HepG2 (cell line): ENCODE data around the gene MBTD1. TPM values are rescaled to one million over a fixed set of nuclear protein-coding genes. Genes with fewer than 3 reads are reported as not detected.

Experiments
- FOXK1 ChIP-seq: sonication (generic); formaldehyde crosslinking; IDR thresholded peaks from 2 replicates; pipeline ENCODE4 v1.4.0; 2020; ENCODE audit warnings: low read depth, missing genetic modification reagents, borderline replicate concordance
- KMT2A ChIP-seq: sonication (generic); formaldehyde crosslinking; IDR thresholded peaks from 2 replicates; pipeline ENCODE4 v1.4.0; 2020; ENCODE audit warnings: missing genetic modification reagents
- NR2C2 ChIP-seq: sonication (generic); formaldehyde crosslinking; IDR thresholded peaks from 2 replicates; pipeline ENCODE4 v1.4.0; 2020; ENCODE audit warnings: missing genetic modification reagents, mild to moderate bottlenecking, moderate library complexity, borderline replicate concordance
- SOX5 ChIP-seq: IDR thresholded peaks from 2 replicates; pipeline ENCODE4 v1.6.1; 2016; ENCODE audit warnings: borderline replicate concordance
- SP4 ChIP-seq: sonication (generic); formaldehyde crosslinking; IDR thresholded peaks from 2 replicates; pipeline ENCODE4 v1.8.1; 2023; ENCODE audit warnings: mild to moderate bottlenecking, missing genetic modification reagents
- SRSF1 ChIP-seq: fragments of 200-400 bp; formaldehyde crosslinking; optimal IDR thresholded peaks from 2 replicates; pipeline ENCODE3; 2017; ENCODE audit warnings: mild to moderate bottlenecking, low read depth, low read length, moderate library complexity
- TEAD3 ChIP-seq: optimal IDR thresholded peaks from 2 replicates; pipeline ENCODE3; 2016; ENCODE audit warnings: borderline replicate concordance
- TFDP2 ChIP-seq: sonication (generic); formaldehyde crosslinking; IDR thresholded peaks from 2 replicates; pipeline ENCODE4 v1.4.0; 2020; ENCODE audit warnings: missing genetic modification reagents
- THAP8 ChIP-seq: sonication (generic); formaldehyde crosslinking; IDR thresholded peaks from 2 replicates; pipeline ENCODE4 v1.5.1; 2020; ENCODE audit warnings: missing genetic modification reagents, mild to moderate bottlenecking, borderline replicate concordance
- THYN1 ChIP-seq: sonication (generic); formaldehyde crosslinking; IDR thresholded peaks from 2 replicates; pipeline ENCODE4 v1.8.1; 2023; ENCODE audit warnings: low read depth, mild to moderate bottlenecking, moderate library complexity, missing genetic modification reagents, borderline replicate concordance
- TOPORS ChIP-seq: sonication (generic); formaldehyde crosslinking; IDR thresholded peaks from 2 replicates; pipeline ENCODE4 v1.8.0; 2023; ENCODE audit warnings: mild to moderate bottlenecking, missing genetic modification reagents
- ZFP37 ChIP-seq: sonication (generic); formaldehyde crosslinking; IDR thresholded peaks from 2 replicates; pipeline ENCODE4 v1.4.0; 2020; ENCODE audit warnings: missing genetic modification reagents, borderline replicate concordance
- ZMYM4 ChIP-seq: sonication (generic); formaldehyde crosslinking; IDR thresholded peaks from 2 replicates; pipeline ENCODE4 v1.8.1; 2023; ENCODE audit warnings: mild to moderate bottlenecking, missing genetic modification reagents
- ZNF12 ChIP-seq: sonication (generic); formaldehyde crosslinking; IDR thresholded peaks from 2 replicates; pipeline ENCODE4 v1.5.0; 2020; ENCODE audit warnings: missing genetic modification reagents
- ZNF224 ChIP-seq: sonication (generic); formaldehyde crosslinking; IDR thresholded peaks from 2 replicates; pipeline ENCODE4 v1.5.0; 2020; ENCODE audit warnings: mild to moderate bottlenecking, missing genetic modification reagents
- ZNF276 ChIP-seq: sonication (generic); formaldehyde crosslinking; IDR thresholded peaks from 2 replicates; pipeline ENCODE4 v1.4.0; 2020; ENCODE audit warnings: mild to moderate bottlenecking, low read depth, missing genetic modification reagents
- ZNF562 ChIP-seq: sonication (generic); formaldehyde crosslinking; IDR thresholded peaks from 2 replicates; pipeline ENCODE4 v1.8.0; 2022; ENCODE audit warnings: missing genetic modification reagents, borderline replicate concordance
- ZNF564 ChIP-seq: sonication (generic); formaldehyde crosslinking; IDR thresholded peaks from 2 replicates; pipeline ENCODE4 v1.8.1; 2023; ENCODE audit warnings: mild to moderate bottlenecking, missing genetic modification reagents
- ZNF605 ChIP-seq: sonication (generic); formaldehyde crosslinking; IDR thresholded peaks from 2 replicates; pipeline ENCODE4 v1.8.0; 2022; ENCODE audit warnings: mild to moderate bottlenecking, missing genetic modification reagents
- ZNF660 ChIP-seq: sonication (generic); formaldehyde crosslinking; IDR thresholded peaks from 2 replicates; pipeline ENCODE4 v1.5.1; 2020; ENCODE audit warnings: mild to moderate bottlenecking, low read depth, missing genetic modification reagents, borderline replicate concordance
- ZNF670 ChIP-seq: sonication (generic); formaldehyde crosslinking; IDR thresholded peaks from 2 replicates; pipeline ENCODE4 v1.8.0; 2022; ENCODE audit warnings: mild to moderate bottlenecking, missing genetic modification reagents, borderline replicate concordance
- ZNF724P ChIP-seq: sonication (generic); formaldehyde crosslinking; IDR thresholded peaks from 2 replicates; pipeline ENCODE4 v1.8.0; 2022; ENCODE audit warnings: missing genetic modification reagents, borderline replicate concordance
- ZNF790 ChIP-seq: sonication (generic); formaldehyde crosslinking; IDR thresholded peaks from 2 replicates; pipeline ENCODE4 v1.8.0; 2022; ENCODE audit warnings: missing genetic modification reagents, mild to moderate bottlenecking, borderline replicate concordance
- polyA plus RNA-seq, 8 experiments: library from polyadenylated mRNA; depleted of rRNA in 3 of 8; stranded (reverse) in 7 of 8; unstranded in 1 of 8; fragments of >200 nt; fragmentation: Illumina TruSeq in 4 of 8; extraction: Trizol in 4 of 8; gene quantifications; 2 replicates each; pipeline versions ENCODE4 v1.2.1 to v1.2.3, GENCODE V29; 2011 to 2016; ENCODE audit warnings: low read depth in 4 of 8, missing spikeins in 1 of 8, mixed read lengths in 1 of 8; ENCODE audit not compliant: insufficient read depth in 1 of 8
- total RNA-seq, 5 experiments: library from RNA; depleted of rRNA; stranded (reverse); fragments of >200 nt; fragmentation: Illumina TruSeq; extraction: Trizol; gene quantifications; 2 replicates each; pipeline ENCODE4 v1.2.3, GENCODE V29; 2016; ENCODE audit warnings: low read depth in 1 of 5
- TF ChIP-seq, protein P1 (sequence below): sonication (generic); formaldehyde crosslinking; IDR thresholded peaks from 2 replicates; pipeline ENCODE4 v1.5.0; 2020; ENCODE audit warnings: missing genetic modification reagents

MBTD1 gene
- total and polyA plus RNA-seq, 2 of the 13 experiments (the other 11 are each of a cell fraction or from before 2014, with no cell fraction given), result 20.9 TPM

DNA sequence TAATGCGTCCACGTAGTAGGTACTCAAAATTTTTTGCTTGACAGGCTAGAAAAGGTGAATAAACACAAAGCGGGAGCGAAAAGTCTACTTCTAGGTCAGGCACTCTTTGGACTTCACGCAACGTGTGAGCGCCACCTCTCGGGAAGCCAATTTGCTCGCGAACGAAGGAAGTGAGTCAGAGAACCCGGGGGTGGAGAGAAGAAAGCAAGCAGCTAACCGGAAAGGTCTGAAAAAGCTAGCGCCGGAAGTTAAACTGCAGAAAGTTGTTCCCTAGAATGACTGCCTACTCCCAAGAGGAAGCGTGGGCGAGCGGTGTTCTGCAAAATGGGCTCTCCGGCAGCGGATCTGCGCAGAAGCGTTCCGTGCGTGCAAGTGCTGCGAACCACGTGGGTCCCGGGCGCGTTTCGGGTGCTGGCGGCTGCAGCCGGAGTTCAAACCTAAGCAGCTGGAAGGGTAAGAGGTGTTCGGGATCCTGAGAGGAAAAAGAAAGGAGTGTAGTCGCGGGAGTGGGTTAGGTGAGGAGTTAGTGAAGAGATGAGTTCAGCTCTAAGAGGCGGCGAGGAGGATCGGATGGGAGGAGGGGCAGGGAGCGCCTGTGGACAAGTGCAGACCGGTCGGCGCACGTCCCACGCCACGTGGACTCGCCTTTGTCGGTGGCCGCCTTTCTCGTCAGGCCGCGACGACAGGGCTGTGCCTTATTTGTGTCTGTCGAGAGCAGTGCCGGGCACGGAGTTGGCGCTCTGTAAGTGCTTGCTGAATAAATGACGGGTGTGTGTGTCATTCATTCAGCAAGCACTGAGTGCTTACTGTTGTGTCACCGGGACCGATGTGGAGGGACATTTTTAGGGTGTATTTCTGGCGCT lies 106.4 kb downstream of the MBTD1 start, which contains the start of gene NME1 (continued):
- TF ChIP-seq, protein P1, sequence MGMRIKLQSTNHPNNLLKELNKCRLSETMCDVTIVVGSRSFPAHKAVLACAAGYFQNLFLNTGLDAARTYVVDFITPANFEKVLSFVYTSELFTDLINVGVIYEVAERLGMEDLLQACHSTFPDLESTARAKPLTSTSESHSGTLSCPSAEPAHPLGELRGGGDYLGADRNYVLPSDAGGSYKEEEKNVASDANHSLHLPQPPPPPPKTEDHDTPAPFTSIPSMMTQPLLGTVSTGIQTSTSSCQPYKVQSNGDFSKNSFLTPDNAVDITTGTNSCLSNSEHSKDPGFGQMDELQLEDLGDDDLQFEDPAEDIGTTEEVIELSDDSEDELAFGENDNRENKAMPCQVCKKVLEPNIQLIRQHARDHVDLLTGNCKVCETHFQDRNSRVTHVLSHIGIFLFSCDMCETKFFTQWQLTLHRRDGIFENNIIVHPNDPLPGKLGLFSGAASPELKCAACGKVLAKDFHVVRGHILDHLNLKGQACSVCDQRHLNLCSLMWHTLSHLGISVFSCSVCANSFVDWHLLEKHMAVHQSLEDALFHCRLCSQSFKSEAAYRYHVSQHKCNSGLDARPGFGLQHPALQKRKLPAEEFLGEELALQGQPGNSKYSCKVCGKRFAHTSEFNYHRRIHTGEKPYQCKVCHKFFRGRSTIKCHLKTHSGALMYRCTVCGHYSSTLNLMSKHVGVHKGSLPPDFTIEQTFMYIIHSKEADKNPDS, result peak; percentile 81; the same call in 1 of the 2 replicates
- TF ChIP-seq TEAD3 (CRISPR knock-in tag), result peak; percentile 90
- peak; percentile 98 for TF ChIP-seq ZFP37 (CRISPR knock-in tag)
- peak; percentile 97 for TF ChIP-seq ZNF276 (CRISPR knock-in tag)
- TF ChIP-seq KMT2A (CRISPR knock-in tag), result peak; percentile 100
- TF ChIP-seq ZNF660 (CRISPR knock-in tag), result peak; percentile 60; the same call in 1 of the 2 replicates
- TF ChIP-seq FOXK1, result peak; percentile 99
- TF ChIP-seq ZNF670, result peak; percentile 99
- TF ChIP-seq NR2C2 (CRISPR knock-in tag), result peak; percentile 98
- 0 out of 2 replicates have a peak, but pooled peaks have one; percentile 47 for TF ChIP-seq ZNF562 (CRISPR knock-in tag)
- TF ChIP-seq ZNF790 (CRISPR knock-in tag), result peak; percentile 93
- peak; percentile 100 for TF ChIP-seq ZNF605 (CRISPR knock-in tag)
- TF ChIP-seq ZNF564 (CRISPR knock-in tag), result peak; percentile 76; the same call in 1 of the 2 replicates
- peak; percentile 94; the same call in 1 of the 2 replicates for TF ChIP-seq THAP8
- TF ChIP-seq ZNF724P (CRISPR knock-in tag), result peak; percentile 99
- TF ChIP-seq TOPORS (CRISPR knock-in tag), result peak; percentile 94
- peak; percentile 72 for TF ChIP-seq ZNF12 (CRISPR knock-in tag)
- no peak for TF ChIP-seq THYN1 (CRISPR knock-in tag)
- peak; percentile 99 for TF ChIP-seq ZMYM4 (CRISPR knock-in tag)
- TF ChIP-seq TFDP2 (CRISPR knock-in tag), result peak; percentile 93
- TF ChIP-seq SOX5, result peak; percentile 88
- peak; percentile 91; the same call in 1 of the 2 replicates for TF ChIP-seq ZNF224 (CRISPR knock-in tag)
- TF ChIP-seq SP4 (CRISPR knock-in tag), result peak; percentile 96
- peak; percentile 71 for TF ChIP-seq SRSF1
